Parathyroid adenoma (tissue), 2 donors: ENCODE measurements around the gene AKR1C4.
"Not testable (repeated sequence)": the region's sequence is repeated elsewhere in the genome, so short reads cannot be mapped to it uniquely, and the experiment has no call there.

Experiments used
- H2AFZ ChIP-seq: fragments of 300-600 bp; sonication (generic); one replicate; pipeline ENCODE4 v1.7.0; 2017; ENCODE audit warnings: antibody characterized with exemption, mild to moderate bottlenecking
- H3K27ac ChIP-seq: fragments of 300-600 bp; sonication (generic); one replicate; pipeline ENCODE4 v1.7.0; 2017
- H3K27me3 ChIP-seq: fragments of 300-600 bp; sonication (generic); one replicate; pipeline ENCODE4 v1.7.0; 2017; ENCODE audit warnings: low read length; ENCODE audit not compliant: control insufficient read depth, insufficient read depth
- H3K36me3 ChIP-seq: fragments of 300-600 bp; sonication (generic); one replicate; pipeline ENCODE4 v1.7.0; 2017; ENCODE audit warnings: low read length; ENCODE audit not compliant: control insufficient read depth, insufficient read depth
- H3K4me1 ChIP-seq: fragments of 300-600 bp; sonication (generic); one replicate; pipeline ENCODE4 v1.7.0; 2017; ENCODE audit warnings: control low read depth
- H3K4me2 ChIP-seq: fragments of 300-600 bp; sonication (generic); one replicate; pipeline ENCODE4 v1.7.0; 2017; ENCODE audit warnings: low read length
- H3K4me3 ChIP-seq: fragments of 300-600 bp; sonication (generic); one replicate; pipeline ENCODE4 v1.7.0; 2017; ENCODE audit warnings: low read depth, low read length
- H3K79me2 ChIP-seq: fragments of 300-600 bp; sonication (generic); one replicate; pipeline ENCODE4 v1.7.0; 2017; ENCODE audit warnings: control low read depth
- H3K9ac ChIP-seq: fragments of 300-600 bp; sonication (generic); one replicate; pipeline ENCODE4 v1.7.0; 2017; ENCODE audit warnings: mild to moderate bottlenecking
- H3K9me3 ChIP-seq: fragments of 300-600 bp; sonication (generic); one replicate; pipeline ENCODE4 v1.7.0; 2017; ENCODE audit warnings: low read length; ENCODE audit not compliant: control insufficient read depth
- CTCF ChIP-seq: fragments of 300-600 bp; sonication (generic); IDR thresholded peaks from one replicate; pipeline ENCODE4 v1.7.0; 2017; ENCODE audit warnings: antibody characterized with exemption, mild to moderate bottlenecking
- donor health status: primary hyperparathyroidism.

AKR1C4 gene

DNA sequence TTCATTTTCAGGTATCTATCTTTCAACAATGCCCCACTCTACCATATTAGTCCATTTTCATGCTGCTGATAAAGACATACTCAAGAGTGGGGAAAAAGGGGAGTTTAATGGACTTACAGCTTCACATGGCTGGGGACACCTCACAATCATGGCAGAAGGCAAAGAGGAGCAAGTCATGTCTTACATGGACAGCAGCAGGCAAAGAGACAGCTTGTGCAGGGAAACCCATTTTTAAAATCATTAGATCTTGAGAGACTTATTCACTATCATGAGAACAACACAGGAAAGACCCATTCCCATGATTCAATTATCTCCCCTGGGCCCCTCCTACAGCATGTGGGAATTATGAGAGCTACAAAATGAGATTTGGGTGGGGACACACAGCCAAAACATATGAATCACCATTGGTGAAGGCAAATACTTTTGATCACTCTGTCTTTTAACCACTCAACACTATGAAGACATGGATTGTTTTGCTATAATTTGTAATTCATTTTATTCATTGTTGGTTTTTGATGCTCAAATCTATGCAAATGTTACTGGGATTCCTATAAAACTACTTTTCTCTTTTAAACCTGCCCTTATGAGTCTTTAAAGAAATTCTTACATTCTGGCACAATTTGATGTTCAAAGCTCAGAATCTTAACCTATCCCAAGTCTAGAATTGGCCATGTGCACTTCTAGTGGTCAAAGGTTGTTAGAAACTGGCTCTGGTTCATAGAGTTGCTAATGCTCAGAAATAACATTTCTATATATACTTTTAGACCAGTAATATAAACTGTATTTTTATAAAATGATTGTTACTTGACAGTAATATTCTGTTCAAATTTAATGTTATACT is 15.3 kb downstream of the AKR1C4 start:
- Histone ChIP-seq H2AFZ (no peak overlapping the region), H3K27ac (no peak overlapping the region), H3K9ac (no peak overlapping the region), H3K36me3 (no peaks in the 10 kb centered on the region), H3K27me3 (no peaks in the 10 kb centered on the region), H3K4me1 (no peaks in the 10 kb centered on the region), H3K9me3 (no peaks in the 10 kb centered on the region), H3K4me3 (no peak overlapping the region), H3K79me2 (no peaks in the 10 kb centered on the region), H3K4me2 (no peak overlapping the region)
- no peak for TF ChIP-seq CTCF

GRCh38 chr10:5216801-5217200 is 20.2 kb downstream of the AKR1C4 start:
- Histone ChIP-seq H3K27ac (no peak overlapping the region), H2AFZ (no peak overlapping the region), H3K36me3 (no peaks in the 10 kb centered on the region), H3K4me2 (no peak overlapping the region), H3K9ac (no peak overlapping the region), H3K9me3 (no peaks in the 10 kb centered on the region), H3K79me2 (no peaks in the 10 kb centered on the region), H3K4me1 (no peaks in the 10 kb centered on the region), H3K4me3 (no peak overlapping the region), H3K27me3 (no peaks in the 10 kb centered on the region)
- no peak for TF ChIP-seq CTCF

- no peaks in the 10 kb centered on the region for H3K4me1 ChIP-seq
- no peak overlapping the region for H2AFZ ChIP-seq
- TF ChIP-seq CTCF, result no peak
- no peak overlapping the region for H3K4me2 ChIP-seq
- H3K9ac ChIP-seq, result no peak overlapping the region
- H3K27me3 ChIP-seq, result no peaks in the 10 kb centered on the region
- no peaks in the 10 kb centered on the region for H3K36me3 ChIP-seq
- H3K4me3 ChIP-seq, result no peak overlapping the region
- no peak overlapping the region for H3K27ac ChIP-seq
- H3K79me2 ChIP-seq, result no peaks in the 10 kb centered on the region
- H3K9me3 ChIP-seq, result no peaks in the 10 kb centered on the region
Measured at GRCh38 chr10:5219262-5219661, 22.6 kb downstream of the AKR1C4 start.

DNA sequence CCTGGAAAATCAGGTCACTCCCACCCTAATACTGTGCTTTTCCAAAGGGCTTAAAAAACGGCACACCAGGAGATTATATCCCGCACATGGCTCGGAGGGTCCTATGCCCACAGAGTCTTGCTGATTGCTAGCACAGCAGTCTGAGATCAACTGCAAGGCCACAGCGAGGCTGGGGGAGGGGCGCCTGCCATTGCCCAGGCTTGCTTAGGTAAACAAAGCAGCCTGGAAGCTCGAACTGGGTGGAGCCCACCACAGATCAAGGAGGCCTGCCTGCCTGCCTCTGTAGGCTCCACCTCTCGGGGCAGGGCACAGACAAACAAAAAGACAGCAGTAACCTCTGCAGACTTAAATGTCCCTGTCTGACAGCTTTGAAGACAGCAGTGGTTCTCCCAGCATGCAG is 26.3 kb downstream of the AKR1C4 start:
- H3K27ac ChIP-seq, H3K9ac ChIP-seq, H3K36me3 ChIP-seq, H3K27me3 ChIP-seq, H3K4me2 ChIP-seq, H2AFZ ChIP-seq, H3K79me2 ChIP-seq, H3K4me1 ChIP-seq, H3K4me3 ChIP-seq, H3K9me3 ChIP-seq: not testable (repeated sequence)

GRCh38 chr10:5229019-5229418 is 32.4 kb downstream of the AKR1C4 start:
- H3K4me3 ChIP-seq, result no peak overlapping the region
- H3K4me2 ChIP-seq, result no peak overlapping the region
- no peaks in the 10 kb centered on the region for H3K79me2 ChIP-seq
- TF ChIP-seq CTCF, result no peak
- H3K9ac ChIP-seq, result no peak overlapping the region
- no peaks in the 10 kb centered on the region for H3K9me3 ChIP-seq
- H2AFZ ChIP-seq, result no peak overlapping the region
- no peaks in the 10 kb centered on the region for H3K4me1 ChIP-seq
- no peaks in the 10 kb centered on the region for H3K27me3 ChIP-seq
- no peak overlapping the region for H3K27ac ChIP-seq
- H3K36me3 ChIP-seq, result no peaks in the 10 kb centered on the region
